ENCODE results near the gene CXCL8.

DNA sequence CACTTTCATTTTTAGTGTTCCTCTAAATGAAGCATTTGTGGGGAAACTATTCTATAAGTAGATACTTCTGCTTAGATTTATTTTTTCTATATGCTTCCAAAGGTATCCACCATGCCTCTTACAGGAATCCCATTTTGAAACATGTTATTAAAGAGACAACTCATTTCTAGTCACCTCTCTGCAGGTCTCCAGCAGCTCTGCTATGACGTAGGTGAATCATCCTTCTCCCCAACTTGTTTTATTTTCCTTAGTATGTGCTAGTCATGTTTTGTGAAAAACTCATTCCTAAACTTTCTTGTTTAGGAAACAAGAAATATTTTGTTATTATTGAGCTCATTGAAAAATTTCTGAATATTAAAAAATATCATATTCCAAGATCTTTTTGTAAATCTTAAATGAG lies 12.8 kb downstream of the CXCL8 start:
- TF ChIP-seq CTCF (IDR thresholded peaks at IDR 0.05; ENCODE audit: low read depth, low read length, missing input control) (no peak), NR2F2 (IDR thresholded peaks at IDR 0.05) (no peak), GABPA (IDR thresholded peaks at IDR 0.05 in 1 of 2, conservative IDR thresholded peaks at IDR 0.05 in 1 of 2) (no peak), TAF1 (conservative IDR thresholded peaks at IDR 0.05) (no peak)
- TF ChIP-seq, protein P1, sequence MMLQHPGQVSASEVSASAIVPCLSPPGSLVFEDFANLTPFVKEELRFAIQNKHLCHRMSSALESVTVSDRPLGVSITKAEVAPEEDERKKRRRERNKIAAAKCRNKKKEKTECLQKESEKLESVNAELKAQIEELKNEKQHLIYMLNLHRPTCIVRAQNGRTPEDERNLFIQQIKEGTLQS (IDR thresholded peaks at IDR 0.05): no peak

Measured in liver (tissue), 3 donors.